A673 (cell line): Measurements from ENCODE around the gene HBS1L.

Experiments
- CTCF ChIP-seq: fragments of 300-800, 200-600 bp; sonication (generic); conservative IDR thresholded peaks from 2 replicates; pipeline ENCODE4 v1.5.1; 2017; ENCODE audit warnings: low read depth, mild to moderate bottlenecking, antibody characterized with exemption, low read length, moderate library complexity, mixed read lengths
- EZH2 ChIP-seq: fragments of 200-600 bp; sonication (generic); IDR thresholded peaks from 2 replicates; pipeline ENCODE4 v1.6.1; 2017; ENCODE audit warnings: borderline replicate concordance, low read depth, mild to moderate bottlenecking, mixed read lengths, antibody characterized with exemption, low read length; ENCODE audit not compliant: poor library complexity, severe bottlenecking

- TF ChIP-seq CTCF (no peak), EZH2 (no peak)
Observed at GRCh38 chr6:135025175-135025574, 29.4 kb downstream of the HBS1L start.
